Measurements from ENCODE around the gene RBM47.

GRCh38 chr4:40461062-40461461 lies 168.6 kb downstream of the RBM47 start:
- TF ChIP-seq CTCF (conservative IDR thresholded peaks at IDR 0.05), result no peak
- no peak for TF ChIP-seq EZH2 (IDR thresholded peaks at IDR 0.05; ENCODE audit: low read depth)
